ENCODE results near the gene CEACAM16.

- TF ChIP-seq POLR2A (IDR thresholded peaks at IDR 0.05) = no peak
- TF ChIP-seq CTCF (IDR thresholded peaks at IDR 0.05) = no peak
Observed at GRCh38 chr19:44755219-44755618, 56.3 kb downstream of the CEACAM16 start.
